ENCODE data around the gene PRR36.

Gene PRR36

DNA sequence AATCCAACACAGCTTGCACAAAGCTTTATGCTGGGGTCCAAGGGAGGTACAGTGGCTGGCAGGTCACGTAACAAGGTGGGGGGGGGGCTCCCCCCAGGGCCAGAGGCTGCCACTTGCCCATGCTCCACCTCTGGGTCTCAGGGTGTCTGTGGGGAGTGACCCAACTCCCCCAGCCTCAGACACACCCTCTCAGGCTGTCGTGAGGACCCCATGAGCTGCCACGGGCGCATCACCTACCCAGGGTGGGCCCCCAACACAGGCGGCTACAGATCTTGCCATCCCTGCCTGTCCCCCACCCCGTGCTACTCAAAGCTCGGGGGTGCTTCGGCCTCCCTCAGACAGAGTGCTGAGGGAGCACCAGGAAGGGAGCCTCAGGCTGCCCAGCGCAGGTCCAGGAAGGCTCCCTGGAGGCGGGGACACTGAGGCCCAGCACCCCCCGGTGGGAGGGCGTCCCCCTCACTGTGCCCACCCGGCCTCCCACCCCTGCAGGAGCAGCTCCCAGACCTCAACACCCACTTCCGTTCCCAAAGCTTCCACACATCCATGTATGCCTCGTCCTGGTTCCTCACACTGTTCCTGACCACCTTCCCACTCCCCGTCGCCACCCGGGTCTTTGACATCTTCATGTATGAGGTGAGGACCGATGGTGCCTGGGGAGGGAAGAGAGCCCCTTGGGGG is 23.1 kb downstream of the PRR36 start:
- H3K4me3 ChIP-seq (ENCODE audit: low read depth, low read length): no peak overlapping the region
- no peak for DNase-seq (ENCODE audit: low read depth)

DNA sequence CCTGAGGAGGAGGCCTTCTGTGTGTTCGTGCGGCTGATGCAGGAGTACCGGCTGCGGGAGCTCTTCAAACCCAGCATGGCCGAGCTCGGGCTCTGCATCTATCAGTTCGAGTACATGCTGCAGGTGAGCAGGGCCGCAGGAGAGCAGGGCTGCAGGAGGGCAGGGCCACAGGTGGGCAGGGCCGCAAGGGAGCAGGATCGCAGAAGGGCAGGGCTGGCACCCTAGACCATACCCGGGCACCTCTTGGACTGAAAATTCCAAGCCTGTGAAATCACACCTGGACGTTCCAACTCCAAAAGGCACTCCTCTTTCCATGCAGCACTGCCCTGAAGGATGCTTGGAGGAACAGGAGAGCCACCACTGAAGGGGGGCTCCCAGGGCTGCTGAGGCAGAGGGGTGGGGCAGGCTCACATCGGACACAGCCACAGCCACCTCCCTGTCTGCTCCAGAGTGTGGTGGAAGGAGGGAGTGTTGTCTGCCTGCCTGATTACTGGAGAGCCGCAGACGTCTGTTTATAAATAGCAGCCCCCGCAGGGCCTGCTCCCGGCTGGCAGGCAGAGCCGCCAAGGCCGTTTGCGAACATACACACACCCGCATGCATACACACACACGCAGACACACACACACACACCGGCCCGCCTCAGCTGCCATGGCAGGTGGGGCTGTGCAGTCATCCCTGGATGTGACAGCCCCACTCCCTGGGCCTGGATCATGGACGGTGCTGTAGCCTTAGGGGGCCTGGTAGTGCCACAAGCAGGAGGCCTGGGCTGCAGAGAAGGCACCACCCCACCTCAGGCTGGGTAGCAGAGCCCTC is 24.0 kb downstream of the PRR36 start:
- H3K4me3 ChIP-seq (ENCODE audit: low read depth, low read length): no peak overlapping the region
- DNase-seq (ENCODE audit: low read depth): no peak

DNA sequence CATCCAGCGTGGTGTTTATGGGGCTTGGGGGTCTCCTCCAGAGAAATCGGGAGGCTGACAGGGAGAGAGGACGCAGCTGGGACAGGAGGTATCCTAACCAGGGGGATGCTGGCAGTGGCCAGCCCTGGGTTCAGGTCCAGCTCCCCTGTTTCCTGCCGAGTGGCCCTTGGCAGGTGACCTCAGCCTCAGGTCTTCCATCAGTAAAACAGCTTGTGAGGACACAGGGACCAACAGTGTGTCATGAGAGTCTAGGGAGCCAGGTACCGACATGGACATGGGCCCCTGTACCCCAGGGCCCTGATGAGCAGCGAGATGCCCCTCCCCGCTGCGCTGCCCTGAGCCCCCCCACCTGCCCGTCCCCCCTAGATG is 24.6 kb downstream of the PRR36 start:
- no peak overlapping the region for H3K4me3 ChIP-seq (ENCODE audit: low read depth, low read length)
- DNase-seq (ENCODE audit: low read depth): no peak

DNA sequence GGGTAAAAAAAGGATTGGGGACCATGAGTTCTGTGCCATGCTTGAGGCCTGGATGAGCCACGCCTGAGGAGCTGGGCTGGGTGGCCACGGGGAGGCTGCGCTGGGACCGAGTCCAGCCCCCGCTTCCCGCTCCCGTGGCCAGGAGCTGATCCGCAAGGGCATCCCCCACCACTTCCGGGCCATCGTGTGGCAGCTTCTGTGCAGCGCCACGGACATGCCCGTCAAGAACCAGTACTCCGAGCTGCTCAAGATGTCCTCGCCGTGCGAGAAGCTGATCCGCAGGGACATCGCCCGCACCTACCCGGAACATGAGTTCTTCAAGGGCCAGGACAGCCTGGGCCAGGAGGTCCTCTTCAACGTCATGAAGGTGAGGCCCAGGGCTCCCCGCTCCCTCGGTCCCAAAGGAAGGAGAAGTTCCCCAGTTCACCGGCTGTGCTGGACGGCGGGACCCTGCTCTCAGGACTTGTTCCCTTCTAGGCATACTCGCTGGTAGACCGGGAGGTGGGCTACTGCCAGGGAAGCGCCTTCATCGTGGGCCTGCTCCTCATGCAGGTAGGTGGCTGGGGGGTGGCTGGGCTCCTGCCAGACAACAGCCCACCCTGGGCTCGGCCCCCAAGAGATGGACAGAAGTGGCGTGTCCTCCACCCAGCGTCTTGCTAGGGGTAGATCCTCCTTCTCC is 25.3 kb downstream of the PRR36 start:
- H3K4me3 ChIP-seq (ENCODE audit: low read depth, low read length): no peak overlapping the region
- no peak for DNase-seq (ENCODE audit: low read depth)

DNA sequence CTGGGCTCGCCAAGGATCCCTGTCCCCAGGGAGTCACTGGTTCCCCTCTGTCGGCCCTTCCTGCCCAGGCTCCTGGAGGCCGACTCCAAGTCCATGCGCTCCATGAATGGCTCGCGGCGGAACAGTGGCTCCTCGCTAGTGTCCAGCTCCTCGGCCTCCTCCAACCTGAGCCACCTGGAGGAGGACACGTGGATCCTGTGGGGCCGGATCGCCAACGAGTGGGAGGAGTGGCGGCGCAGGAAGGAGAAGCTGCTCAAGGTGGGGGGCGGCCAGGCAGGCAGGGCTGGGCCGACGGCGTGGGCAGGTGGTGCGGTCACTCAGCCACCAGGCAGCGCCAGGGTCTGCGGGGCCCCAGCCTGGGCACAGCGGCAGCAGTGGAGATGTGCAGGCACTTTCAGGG is 26.5 kb downstream of the PRR36 start:
- no peak overlapping the region for H3K4me3 ChIP-seq (ENCODE audit: low read depth, low read length)
- DNase-seq (ENCODE audit: low read depth): no peak

DNA sequence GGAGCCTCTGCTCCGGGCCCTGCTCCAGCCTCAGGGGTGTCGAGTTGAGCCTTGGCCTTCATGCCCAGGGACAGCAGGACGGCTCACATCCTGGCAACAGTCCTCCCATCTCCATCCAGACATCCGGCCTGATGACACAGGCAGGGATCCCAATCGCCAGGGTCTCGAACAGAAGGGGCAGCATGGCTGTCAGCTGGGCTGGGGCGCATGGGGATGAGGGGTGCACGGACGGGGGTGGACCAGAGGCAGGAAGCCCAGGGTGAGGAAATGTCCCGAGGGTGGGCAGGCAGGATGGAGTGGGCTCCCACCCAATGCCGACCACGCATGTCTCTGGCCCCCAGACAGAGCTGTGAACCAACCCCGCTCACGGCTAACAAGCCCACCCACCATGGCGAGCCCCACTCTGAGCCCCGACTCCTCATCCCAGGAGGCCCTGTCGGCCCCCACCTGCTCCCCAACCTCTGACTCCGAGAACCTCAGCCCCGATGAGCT is 28.0 kb downstream of the PRR36 start:
- H3K4me3 ChIP-seq (ENCODE audit: low read depth, low read length): no peak overlapping the region
- DNase-seq (ENCODE audit: low read depth): no peak

DNA sequence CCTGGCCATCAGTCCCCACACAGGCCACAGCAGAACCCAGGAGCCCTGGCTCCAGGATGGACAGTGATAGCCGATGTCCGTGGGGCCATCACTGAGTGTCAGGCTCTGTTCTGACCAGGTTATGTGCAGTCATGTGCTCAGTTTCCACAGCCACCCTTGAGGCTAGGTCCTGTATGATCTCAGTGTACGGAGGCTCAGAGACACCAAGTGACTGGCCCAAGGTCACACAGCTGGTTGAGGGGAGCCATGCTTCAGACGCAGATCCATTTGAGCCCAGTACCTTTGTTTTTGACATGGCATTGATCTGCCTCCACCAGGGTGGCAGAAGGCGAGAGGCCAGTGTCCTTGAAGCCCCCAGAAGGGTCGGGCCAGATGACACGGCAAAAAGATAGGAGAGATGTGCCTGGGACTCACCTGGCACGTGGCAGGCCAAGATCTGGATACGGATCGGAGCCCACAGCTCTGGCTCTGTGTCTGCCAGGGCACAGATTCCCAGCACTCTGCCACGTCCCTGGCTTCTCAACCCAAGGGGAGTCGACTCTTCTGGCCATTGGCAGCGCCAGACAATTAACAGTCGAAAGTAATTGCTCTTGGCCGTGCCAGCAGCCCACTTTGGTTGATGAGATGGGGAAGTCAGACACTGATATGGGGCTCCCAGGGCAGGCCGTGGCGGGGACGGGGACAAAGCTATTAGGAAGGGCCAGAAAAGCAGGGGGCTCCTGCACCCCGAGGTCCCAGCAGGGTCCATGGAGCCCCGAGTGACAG is 28.6 kb downstream of the PRR36 start:
- H3K4me3 ChIP-seq (ENCODE audit: low read depth, low read length): no peak overlapping the region
- DNase-seq (ENCODE audit: low read depth): no peak

DNA sequence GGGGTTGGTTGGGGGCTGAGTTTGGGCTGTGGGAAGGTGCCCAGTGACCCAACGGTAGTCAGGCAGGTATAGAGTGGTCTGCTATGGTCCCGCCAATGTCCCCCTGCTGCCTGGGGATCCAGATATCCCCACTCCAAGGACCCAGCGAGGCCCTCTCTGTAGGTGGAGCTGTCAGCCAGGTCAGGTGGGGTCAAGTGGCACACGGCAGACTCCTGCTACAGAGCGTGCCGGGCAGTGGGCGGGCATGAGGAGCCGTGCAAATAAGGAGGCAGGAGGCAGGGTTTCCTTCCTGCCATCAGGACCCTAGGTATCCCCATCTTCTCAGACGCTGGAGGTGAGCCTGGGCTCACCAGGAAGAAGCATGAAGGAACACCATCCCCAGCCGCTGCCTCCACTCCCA is 29.2 kb downstream of the PRR36 start:
- no peak overlapping the region for H3K4me3 ChIP-seq (ENCODE audit: low read depth, low read length)
- DNase-seq (ENCODE audit: low read depth): no peak

DNA sequence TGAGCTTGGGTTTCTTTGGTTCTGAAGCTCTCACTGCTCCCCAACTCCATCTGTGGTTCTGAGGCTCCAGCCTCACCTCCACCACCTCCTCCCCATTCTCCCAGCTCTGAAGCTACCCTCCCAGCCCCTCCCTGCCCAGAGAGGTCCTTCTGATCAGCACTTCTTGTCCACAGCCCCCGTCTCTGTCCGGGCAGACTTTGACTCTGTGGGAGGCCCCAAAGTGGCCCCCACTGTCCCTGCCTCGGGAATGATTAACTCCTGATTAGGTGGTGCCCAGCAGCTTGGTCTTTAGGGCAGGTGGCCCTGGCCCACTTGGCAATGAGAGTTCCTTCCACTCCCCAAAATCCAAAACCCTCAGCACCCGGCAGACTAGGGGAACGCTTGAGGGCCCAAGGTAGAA is 29.8 kb downstream of the PRR36 start:
- no peak for DNase-seq (ENCODE audit: low read depth)
- no peak overlapping the region for H3K4me3 ChIP-seq (ENCODE audit: low read depth, low read length)

DNA sequence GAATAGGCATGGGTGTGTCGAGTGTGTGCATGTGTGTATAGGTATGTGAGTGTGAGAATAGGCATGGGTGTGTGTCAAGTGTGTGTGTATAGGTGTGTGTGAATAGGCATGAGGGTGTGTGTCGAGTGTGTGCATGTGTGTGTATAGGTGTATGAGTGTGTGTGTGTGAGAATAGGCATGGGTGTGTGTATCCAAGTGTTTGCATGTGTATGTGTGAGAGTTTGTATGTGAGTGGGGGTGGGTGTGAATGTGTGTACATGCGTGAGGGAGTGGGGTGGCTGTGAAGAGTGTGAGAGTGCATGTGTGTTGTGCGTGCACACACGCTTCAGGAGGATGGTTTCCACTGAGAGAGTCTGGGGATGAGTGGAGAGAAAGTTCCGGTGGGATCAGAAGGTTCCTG is 30.7 kb downstream of the PRR36 start:
- DNase-seq (ENCODE audit: low read depth): no peak
- no peak overlapping the region for H3K4me3 ChIP-seq (ENCODE audit: low read depth, low read length)

DNA sequence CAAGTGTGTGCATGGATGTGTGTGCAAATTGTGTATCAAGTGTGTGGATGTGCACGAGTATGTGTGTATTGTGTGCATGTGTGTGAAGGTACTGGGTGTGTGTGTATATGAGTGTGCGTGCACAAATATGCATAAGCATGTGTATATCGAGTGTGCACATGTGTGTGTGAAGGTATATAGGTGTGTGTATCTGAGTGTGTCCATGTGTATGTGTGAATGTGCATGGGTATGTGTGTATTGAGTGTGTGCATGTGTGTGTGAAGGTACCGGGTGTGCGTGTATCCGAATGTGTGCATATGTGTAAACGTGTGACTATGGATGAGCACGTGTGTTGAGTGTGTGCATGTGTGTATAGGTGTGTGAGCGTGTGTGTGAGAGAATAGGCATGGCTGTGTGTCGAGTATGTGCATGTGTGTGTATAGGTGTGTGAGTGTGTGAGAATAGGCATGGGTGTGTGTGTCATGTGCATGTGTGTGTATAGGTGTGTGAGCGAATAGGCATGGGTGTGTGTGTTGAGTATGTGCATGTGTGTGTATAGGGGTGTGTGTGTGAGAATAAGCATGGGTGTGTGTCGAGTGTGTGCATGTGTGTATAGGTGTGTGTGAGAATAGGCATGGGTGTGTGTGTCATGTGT is 31.4 kb downstream of the PRR36 start:
- DNase-seq (ENCODE audit: low read depth): no peak
- H3K4me3 ChIP-seq (ENCODE audit: low read depth, low read length): no peak overlapping the region

DNA sequence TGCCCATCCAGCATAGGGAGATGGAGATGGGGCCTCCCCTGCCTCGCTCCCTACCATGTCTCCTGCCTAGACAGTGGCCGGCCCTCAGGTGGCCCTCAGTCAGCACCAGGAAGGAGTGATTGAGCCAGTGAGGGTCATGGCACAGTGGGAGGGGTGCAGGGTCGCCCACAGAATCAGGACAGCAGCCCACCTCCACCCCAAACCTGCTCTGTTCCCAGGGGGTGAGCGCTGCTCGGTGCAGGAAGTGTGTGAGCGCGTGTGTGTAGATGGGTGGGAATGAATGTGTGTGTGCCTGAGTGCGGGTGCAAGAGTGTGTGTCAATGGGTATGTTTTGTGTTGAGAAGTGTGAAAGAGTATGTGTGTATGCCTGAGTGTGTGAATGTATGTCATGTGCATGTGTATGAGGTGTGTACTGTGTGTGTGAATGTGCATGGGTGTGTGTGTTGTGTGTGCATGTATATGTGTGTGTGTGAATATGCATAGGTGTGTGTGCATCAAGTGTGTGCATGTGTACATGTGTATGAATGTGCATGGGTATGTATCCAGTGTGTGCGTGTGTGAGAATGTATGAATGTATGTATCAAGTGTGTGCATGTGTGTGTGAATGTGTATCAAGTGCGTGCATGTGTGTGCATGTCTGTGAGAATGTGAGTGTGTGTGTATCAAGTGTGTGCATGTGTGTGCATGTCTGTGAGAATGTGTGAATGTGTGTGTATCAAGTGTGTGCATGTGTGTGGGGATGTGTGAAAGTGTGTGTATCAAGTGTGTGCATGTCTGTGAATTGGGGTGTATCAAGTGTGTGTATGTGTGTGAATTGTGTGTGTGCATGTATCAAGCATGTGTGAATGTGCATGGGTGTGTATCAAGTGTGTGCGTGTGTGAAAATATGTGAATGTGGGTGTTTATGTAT is 32.2 kb downstream of the PRR36 start:
- DNase-seq (ENCODE audit: low read depth): no peak
- no peak overlapping the region for H3K4me3 ChIP-seq (ENCODE audit: low read depth, low read length)

DNA sequence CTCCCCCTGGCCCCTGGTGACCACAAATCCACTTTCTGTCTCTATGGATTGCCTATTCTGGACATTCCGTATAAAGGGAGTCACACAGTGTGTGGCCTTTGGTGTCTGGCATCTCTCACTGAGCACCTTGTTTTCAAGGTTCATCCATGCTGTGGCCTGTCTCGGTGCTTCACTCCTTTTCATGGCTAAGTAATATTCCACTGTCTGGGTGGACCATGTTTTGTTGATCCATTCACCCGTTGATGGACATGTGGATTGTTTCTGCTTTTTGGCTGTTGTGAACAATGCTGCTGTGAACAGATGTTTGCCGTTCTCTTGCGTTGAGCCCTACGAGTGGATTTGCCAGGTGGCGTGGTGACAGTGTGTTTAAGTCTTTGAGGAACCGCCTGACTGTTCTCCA is 33.6 kb downstream of the PRR36 start:
- no peak for DNase-seq (ENCODE audit: low read depth)
- H3K4me3 ChIP-seq (ENCODE audit: low read depth, low read length): no peak overlapping the region

DNA sequence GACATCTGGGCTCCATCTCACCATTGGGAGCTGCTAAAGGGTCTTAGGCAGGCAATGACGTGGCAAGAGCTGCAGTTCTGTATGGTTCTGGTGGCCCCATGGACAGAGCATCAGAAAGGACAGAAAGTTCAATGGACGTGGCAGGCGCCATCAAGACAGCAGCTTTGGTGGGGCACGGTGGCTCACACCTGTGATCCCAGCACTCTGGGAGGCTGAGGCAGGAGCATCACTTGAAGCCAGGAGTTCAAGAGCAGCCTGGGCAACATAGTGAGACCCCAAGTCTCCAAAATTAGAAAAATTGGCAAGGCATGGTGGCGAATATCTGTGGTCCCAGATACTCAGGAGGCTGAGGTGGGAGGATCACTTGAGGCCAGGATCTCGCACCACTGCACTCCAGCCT is 34.7 kb downstream of the PRR36 start:
- DNase-seq (ENCODE audit: low read depth): no peak
- H3K4me3 ChIP-seq (ENCODE audit: low read depth, low read length): no peak overlapping the region

DNA sequence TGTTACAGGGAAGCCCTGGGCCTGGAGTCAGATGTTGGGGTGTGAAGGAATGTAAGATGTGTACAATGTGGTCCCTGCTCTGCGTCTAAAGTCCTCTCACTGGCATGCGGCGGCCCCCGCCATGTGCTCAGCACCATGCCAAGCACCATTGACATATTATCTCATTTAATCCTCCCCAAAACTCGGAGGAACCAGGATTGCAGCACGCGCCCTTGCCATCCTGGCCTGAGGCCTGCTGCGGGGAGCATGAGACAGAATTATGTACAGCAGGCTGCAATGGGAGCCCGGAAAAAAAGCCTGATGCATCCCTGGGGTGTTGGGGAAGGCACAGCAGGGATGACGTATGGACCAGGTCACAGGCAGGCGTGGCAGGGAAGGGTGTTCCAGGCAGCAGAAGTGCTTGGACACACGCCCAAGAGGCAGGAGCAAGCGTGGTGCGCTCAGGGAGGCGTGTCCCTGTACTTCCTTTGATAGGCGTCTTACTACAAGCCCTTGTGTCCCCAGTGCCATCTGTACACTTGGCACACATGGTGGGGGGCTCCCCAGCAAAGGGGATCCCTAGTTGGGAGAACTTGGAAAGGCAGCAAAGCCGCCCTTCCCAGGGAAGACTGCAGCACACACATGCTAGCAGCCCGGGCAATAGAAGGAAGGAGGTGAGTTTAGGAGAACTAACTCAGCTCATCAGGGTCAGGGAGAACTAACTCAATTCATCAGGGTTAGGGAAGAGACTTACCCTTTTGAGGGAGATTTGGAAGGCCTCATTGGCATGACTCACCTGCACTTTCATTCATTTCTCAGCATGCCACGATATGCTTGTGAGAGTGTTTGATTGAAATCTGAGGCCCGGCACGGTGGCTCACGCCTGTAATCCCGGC is 40.7 kb downstream of the PRR36 start:
- no peak overlapping the region for H3K4me3 ChIP-seq (ENCODE audit: low read depth, low read length)
- peak; percentile 30 for DNase-seq (ENCODE audit: low read depth)

DNA sequence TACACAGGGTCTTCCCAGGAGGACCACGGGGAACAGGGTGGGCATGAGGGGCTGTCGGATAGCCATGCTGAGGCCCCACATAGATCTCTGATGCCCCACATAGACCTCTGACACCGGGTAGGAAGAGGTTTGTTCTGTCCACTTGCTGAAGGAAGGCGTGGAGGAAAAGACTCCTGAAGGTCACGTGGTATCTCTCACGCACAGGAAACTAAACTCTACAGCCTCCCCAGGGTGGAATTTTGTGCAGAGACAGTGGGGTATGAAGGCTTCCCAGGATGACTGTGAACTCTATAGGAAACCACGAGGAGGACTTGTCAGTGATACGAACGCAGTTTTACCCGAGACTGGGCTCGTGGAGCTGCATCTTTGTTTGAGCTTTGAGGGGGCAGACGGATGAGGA is 41.4 kb downstream of the PRR36 start:
- DNase-seq (ENCODE audit: low read depth): no peak
- no peak overlapping the region for H3K4me3 ChIP-seq (ENCODE audit: low read depth, low read length)

DNA sequence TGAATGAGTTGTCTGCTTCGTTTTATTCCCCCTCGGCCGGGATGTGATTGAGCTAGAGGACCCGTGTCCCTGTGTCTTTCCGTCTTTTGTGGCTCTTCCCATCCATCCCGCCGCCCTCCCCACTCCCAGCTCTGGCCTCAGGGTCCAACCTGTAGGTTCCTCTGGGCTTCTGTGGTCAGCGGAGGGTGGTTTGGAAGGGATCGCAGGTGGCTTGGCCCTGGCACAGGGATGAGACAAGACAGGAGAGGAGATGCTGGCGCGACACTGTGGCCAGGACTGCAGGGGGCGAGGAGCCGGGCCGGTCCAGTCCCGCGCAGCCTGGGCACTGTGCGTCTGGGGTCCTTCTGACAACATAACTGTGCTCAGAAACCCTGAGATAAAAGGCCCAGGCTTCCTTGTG is 42.2 kb downstream of the PRR36 start:
- DNase-seq (ENCODE audit: low read depth): no peak
- H3K4me3 ChIP-seq (ENCODE audit: low read depth, low read length): no peak overlapping the region

DNA sequence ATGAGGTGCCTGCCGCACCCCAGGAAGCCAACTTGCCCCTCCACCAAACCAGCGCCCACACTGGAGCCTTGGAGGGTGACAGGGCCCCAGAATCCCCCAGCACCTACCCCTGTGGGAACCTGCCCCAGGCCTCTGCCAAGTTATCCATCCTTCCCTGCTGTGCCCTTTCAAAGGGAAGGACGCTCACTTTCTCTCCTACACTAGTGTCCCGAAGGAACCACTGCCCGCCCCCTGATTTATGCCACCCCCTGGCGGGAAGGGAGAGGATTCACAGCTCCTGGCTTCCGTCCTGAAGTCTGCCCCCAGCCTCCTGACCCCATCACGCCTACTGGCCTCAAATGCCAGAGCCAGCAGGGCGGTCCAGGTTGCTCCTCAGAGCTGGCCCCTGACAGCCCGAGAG is 42.7 kb downstream of the PRR36 start:
- DNase-seq (ENCODE audit: low read depth): no peak
- peak overlapping the region; percentile 3 for H3K4me3 ChIP-seq (ENCODE audit: low read depth, low read length)
